ENCODE measurements around the gene PRPF18.

PRPF18 gene

DNA sequence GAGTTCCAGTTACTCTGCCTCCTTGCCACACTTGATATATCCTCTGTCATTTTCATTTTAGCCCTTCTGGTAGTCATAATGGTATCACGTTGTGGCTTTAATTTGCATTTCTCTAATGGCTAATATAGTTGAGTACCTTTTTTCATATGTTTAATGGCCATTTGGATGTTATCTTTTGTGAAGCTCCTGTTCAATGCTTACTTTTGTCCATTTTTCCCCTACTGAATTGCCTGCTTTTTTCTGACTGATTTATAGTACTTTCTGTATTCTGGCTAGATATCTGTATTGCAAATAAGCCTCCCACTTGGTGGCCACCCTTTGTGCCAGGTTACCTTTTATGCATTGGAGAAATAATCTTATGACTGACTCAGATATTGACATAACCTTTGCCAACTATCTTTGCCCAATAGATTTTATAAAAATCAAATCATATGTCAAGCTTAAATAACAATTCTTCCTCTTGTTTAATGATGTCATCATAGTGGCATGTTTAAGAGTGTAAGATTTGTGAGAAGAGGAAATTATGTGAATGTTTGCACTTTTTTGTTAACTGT, 50.6 kb downstream of the PRPF18 start:
- TF ChIP-seq POLR2A (IDR thresholded peaks at IDR 0.05; ENCODE audit: low read depth, low read length) = no peak
- FAIRE-seq = no peak
- DNase-seq (ENCODE audit: insufficient read length, low spot score) = no peak

- no peak for DNase-seq (ENCODE audit: insufficient read length, low spot score)
- FAIRE-seq = no peak
- no peak for TF ChIP-seq POLR2A (IDR thresholded peaks at IDR 0.05; ENCODE audit: low read depth, low read length)
These were observed 51.1 kb downstream of the PRPF18 start for GRCh38 chr10:13637894-13638293.

GRCh38 chr10:13642293-13642692, 55.5 kb downstream of the PRPF18 start:
- FAIRE-seq (no peak), DNase-seq (ENCODE audit: insufficient read length, low spot score) (no peak)
- TF ChIP-seq POLR2A (IDR thresholded peaks at IDR 0.05; ENCODE audit: low read depth, low read length) = no peak

- no peak for DNase-seq (ENCODE audit: insufficient read length, low spot score)
- no peak for TF ChIP-seq POLR2A (IDR thresholded peaks at IDR 0.05; ENCODE audit: low read depth, low read length)
- no peak for FAIRE-seq
These were observed 56.3 kb downstream of the PRPF18 start for GRCh38 chr10:13643016-13643415.

- DNase-seq (ENCODE audit: insufficient read length, low spot score) = no peak
- TF ChIP-seq POLR2A (IDR thresholded peaks at IDR 0.05; ENCODE audit: low read depth, low read length) = no peak
- no peak for FAIRE-seq
These were observed 58.1 kb downstream of the PRPF18 start for GRCh38 chr10:13644866-13645265.

GRCh38 chr10:13648425-13648824, 61.7 kb downstream of the PRPF18 start:
- TF ChIP-seq POLR2A (IDR thresholded peaks at IDR 0.05; ENCODE audit: low read depth, low read length) = no peak
- no peak for DNase-seq (ENCODE audit: insufficient read length, low spot score)
- no peak for FAIRE-seq

- FAIRE-seq = no peak
- no peak for DNase-seq (ENCODE audit: insufficient read length, low spot score)
- TF ChIP-seq POLR2A (IDR thresholded peaks at IDR 0.05; ENCODE audit: low read depth, low read length) = no peak
These were observed 63.2 kb downstream of the PRPF18 start for GRCh38 chr10:13649844-13650520.

- DNase-seq (ENCODE audit: insufficient read length, low spot score) (no peak), FAIRE-seq (no peak)
- TF ChIP-seq POLR2A (IDR thresholded peaks at IDR 0.05; ENCODE audit: low read depth, low read length) = no peak
These were observed 64.2 kb downstream of the PRPF18 start for GRCh38 chr10:13650961-13651360.

DNA sequence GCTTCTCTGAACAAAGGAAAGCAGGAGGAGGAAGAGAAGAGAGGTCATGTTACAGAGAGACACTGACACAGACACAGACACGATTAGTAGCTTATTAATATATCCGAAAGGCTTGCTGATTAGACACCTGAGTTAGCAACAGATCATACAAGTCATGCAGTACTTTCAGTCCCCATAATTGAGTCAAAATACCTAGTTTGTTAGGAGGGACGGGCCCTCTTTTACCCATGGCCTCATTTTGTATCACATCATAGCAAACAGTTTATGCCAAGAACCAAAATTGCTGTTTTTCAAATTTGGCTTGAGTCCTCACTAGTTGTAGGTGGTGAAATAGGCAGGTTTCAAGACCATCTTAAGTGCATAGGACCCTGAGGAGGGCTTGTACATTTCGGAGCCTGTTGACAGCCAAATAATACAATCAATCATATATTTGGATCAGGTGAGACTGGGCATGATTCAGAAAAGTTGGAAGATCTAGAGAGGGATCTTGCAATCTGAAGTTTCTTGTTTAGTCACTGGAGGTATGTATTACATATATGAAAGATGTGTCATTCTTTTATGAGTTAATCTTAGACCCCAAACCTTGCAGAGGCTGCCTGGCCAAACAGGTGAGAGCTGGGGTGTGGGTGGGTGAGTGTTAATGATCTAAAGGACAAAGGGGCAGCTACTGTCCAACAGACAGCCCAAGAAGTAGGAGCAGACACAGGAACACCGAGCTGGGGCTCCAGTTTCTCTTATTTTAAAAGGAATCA, 65.4 kb downstream of the PRPF18 start:
- FAIRE-seq = no peak
- DNase-seq (ENCODE audit: insufficient read length, low spot score) = no peak
- no peak for TF ChIP-seq POLR2A (IDR thresholded peaks at IDR 0.05; ENCODE audit: low read depth, low read length)

DNA sequence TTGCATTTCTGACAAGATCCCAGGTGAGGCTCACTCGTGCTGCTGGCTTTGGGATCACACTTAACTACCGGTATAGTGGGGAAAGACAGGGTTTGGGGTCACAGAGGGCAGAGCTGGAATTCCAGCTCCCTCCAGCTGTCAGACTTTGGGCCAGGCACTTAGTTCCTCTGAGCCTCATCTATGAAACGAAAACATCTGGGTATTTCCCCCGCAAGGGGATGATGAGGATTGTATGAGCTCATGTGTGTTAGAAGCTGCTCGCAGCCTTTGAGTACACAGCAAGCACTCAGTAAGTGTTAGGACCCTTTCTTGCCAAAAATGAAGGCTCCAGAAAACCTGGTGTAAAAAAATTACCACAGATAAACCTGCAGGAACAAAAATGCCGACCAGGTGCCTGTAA, 66.1 kb downstream of the PRPF18 start:
- TF ChIP-seq POLR2A (IDR thresholded peaks at IDR 0.05; ENCODE audit: low read depth, low read length) = no peak
- FAIRE-seq = no peak
- DNase-seq (ENCODE audit: insufficient read length, low spot score) = no peak

GRCh38 chr10:13654118-13654830, 67.5 kb downstream of the PRPF18 start:
- TF ChIP-seq POLR2A (IDR thresholded peaks at IDR 0.05; ENCODE audit: low read depth, low read length) = no peak
- FAIRE-seq (no peak), DNase-seq (ENCODE audit: insufficient read length, low spot score) (no peak)

DNA sequence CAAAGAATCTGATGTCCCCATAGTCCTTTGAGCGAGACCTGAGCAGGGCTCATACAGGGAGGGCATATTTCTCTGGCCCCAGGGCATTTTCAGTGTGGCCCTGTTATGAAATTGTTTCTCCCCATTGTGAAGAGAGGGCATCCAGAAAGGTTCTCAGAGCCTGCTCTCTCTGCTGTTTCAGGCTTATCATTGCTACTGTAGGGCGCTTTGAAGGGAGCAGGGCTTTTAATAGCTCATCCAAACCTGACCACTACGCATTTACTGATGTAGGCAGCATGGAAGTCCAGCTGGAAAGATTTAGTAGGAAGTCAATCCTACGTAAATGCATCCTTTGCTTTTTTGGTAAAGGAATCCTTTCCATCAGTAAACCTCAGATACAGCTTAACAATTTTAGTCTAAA, 68.1 kb downstream of the PRPF18 start:
- no peak for TF ChIP-seq POLR2A (IDR thresholded peaks at IDR 0.05; ENCODE audit: low read depth, low read length)
- no peak for DNase-seq (ENCODE audit: insufficient read length, low spot score)
- no peak for FAIRE-seq

DNA sequence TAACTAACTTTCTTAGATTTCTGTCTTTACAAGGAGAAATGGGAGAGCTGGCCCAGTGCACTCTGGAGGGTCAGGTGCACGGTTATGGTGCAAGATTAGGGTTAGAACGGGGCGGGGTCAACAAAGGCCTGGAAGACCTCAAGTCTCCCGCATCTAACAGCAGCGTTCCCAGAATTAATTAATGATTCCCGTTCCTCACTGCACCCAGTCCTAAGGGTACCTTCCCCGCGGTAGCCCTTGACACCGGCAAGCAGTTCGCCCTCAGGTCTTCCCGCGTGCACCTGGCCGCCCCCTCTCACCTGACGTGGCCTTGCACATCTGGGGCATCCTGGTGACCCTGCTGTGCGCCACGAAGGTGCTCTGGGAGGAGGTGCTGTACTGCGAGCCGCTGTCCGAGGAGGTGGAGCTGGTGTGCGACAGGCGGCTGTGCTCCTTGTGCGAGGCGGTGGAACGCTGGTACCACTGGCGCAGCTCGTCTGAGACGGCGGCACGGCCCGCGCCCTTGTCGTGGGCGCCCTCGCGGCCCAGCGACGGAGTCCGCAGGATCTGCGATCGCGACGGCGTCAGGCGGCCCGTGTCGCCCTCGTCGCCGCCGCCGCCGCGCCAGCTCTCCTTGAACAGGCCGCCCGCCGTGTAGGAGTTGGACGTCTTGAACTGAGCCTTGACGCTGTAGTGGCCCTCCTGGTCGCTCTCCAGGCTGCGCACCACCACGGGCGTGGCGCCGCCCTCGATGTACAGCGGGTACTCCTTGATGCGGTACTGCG, 69.8 kb downstream of the PRPF18 start:
- DNase-seq (ENCODE audit: insufficient read length, low spot score) (no peak), FAIRE-seq (no peak)
- no peak for TF ChIP-seq POLR2A (IDR thresholded peaks at IDR 0.05; ENCODE audit: low read depth, low read length)
